GM12801 (cell line): ENCODE data around the gene PTH1R.

Experiments used
- CTCF ChIP-seq: IDR thresholded peaks from one replicate; pipeline ENCODE4 v1.5.1; 2011; ENCODE audit warnings: control low read depth; ENCODE audit not compliant: insufficient read length; ENCODE audit errors: extremely low read depth

PTH1R gene

GRCh38 chr3:46887980-46888494, 10.5 kb downstream of the PTH1R start:
- no peak for TF ChIP-seq CTCF

- no peak for TF ChIP-seq CTCF
These were observed 11.2 kb downstream of the PTH1R start for GRCh38 chr3:46888705-46889104.

- TF ChIP-seq CTCF: no peak
These were observed 12.0 kb downstream of the PTH1R start for GRCh38 chr3:46889381-46890110.

GRCh38 chr3:46890132-46890531, 12.6 kb downstream of the PTH1R start:
- no peak for TF ChIP-seq CTCF

GRCh38 chr3:46891132-46891531, 13.6 kb downstream of the PTH1R start:
- no peak for TF ChIP-seq CTCF

- no peak for TF ChIP-seq CTCF
These were observed 15.0 kb downstream of the PTH1R start for GRCh38 chr3:46892285-46893145.

- TF ChIP-seq CTCF: no peak
These were observed 15.7 kb downstream of the PTH1R start for GRCh38 chr3:46893146-46893748.
